Measurements from ENCODE around the gene MEX3D.

MEX3D gene

GRCh38 chr19:1568320-1569019, at the start of gene MEX3D:
MEX3D (minus strand) TSS chr19:1568325; CDS start chr19:1568058, 267 bp downstream.
- peak; percentile 55 to 62 for DNase-seq (ENCODE audit: low read depth in 2 of 2)

GRCh38 chr19:1616875-1617274, 48.8 kb upstream of the MEX3D start:
- no peak for DNase-seq (ENCODE audit: low read depth in 2 of 2)

GRCh38 chr19:1616396-1616795, 48.3 kb upstream of the MEX3D start:
- no peak for DNase-seq (ENCODE audit: low read depth in 2 of 2)

GRCh38 chr19:1615156-1615765, 47.1 kb upstream of the MEX3D start:
- no peak for DNase-seq (ENCODE audit: low read depth in 2 of 2)

- DNase-seq (ENCODE audit: low read depth in 2 of 2), result no peak
These were observed 45.9 kb upstream of the MEX3D start for GRCh38 chr19:1613808-1614570.

GRCh38 chr19:1613146-1613545, 45.0 kb upstream of the MEX3D start:
- no peak for DNase-seq (ENCODE audit: low read depth in 2 of 2)

- DNase-seq (ENCODE audit: low read depth in 2 of 2), result no peak
These were observed 44.3 kb upstream of the MEX3D start for GRCh38 chr19:1612114-1613086.

GRCh38 chr19:1611353-1611752, 43.2 kb upstream of the MEX3D start:
- DNase-seq (ENCODE audit: low read depth in 2 of 2), result no peak

- no peak for DNase-seq (ENCODE audit: low read depth in 2 of 2)
These were observed 42.5 kb upstream of the MEX3D start for GRCh38 chr19:1610579-1610978.

GRCh38 chr19:1609680-1610474, 41.8 kb upstream of the MEX3D start:
- DNase-seq (ENCODE audit: low read depth in 2 of 2), result no peak

GRCh38 chr19:1609103-1609396, 40.9 kb upstream of the MEX3D start:
- DNase-seq (ENCODE audit: low read depth in 2 of 2), result no peak

GRCh38 chr19:1608359-1609102, 40.4 kb upstream of the MEX3D start:
- no peak for DNase-seq (ENCODE audit: low read depth in 2 of 2)

GRCh38 chr19:1606138-1606651, 38.1 kb upstream of the MEX3D start:
- no peak for DNase-seq (ENCODE audit: low read depth in 2 of 2)

GRCh38 chr19:1605236-1606137, 37.4 kb upstream of the MEX3D start, which contains the start of gene UQCR11:
UQCR11 (minus strand) TSS chr19:1605462; CDS start chr19:1605409, 53 bp downstream.
- DNase-seq (ENCODE audit: low read depth in 2 of 2), result peak; percentile 91

GRCh38 chr19:1602091-1602707, 34.1 kb upstream of the MEX3D start:
- DNase-seq (ENCODE audit: low read depth in 2 of 2), result no peak

GRCh38 chr19:1601613-1602064, 33.5 kb upstream of the MEX3D start:
- no peak for DNase-seq (ENCODE audit: low read depth in 2 of 2)

GRCh38 chr19:1599460-1599846, 31.3 kb upstream of the MEX3D start:
- DNase-seq (ENCODE audit: low read depth in 2 of 2), result no peak

GRCh38 chr19:1598777-1599459, 30.8 kb upstream of the MEX3D start:
- DNase-seq (ENCODE audit: low read depth in 2 of 2), result no peak

Measured in fibroblast of skin of left quadriceps (primary cell).